Upper lobe of left lung (tissue), 4 donors: ENCODE data around the gene RRP36.

Experiments used
- CTCF ChIP-seq, 6 experiments: fragments of 450-650 bp in 4 of 6; fragments of 200-600 bp in 2 of 6; sonication (generic) in 2 of 6; IDR thresholded peaks; one replicate each; pipeline ENCODE4 v1.5.1; 2016 to 2019; ENCODE audit warnings: antibody characterized with exemption in 6 of 6
- EP300 ChIP-seq, 4 donors: sonication (generic); formaldehyde crosslinking; IDR thresholded peaks; one replicate each; pipeline ENCODE4 v1.5.1; 2017; ENCODE audit warnings: antibody characterized with exemption in 4 of 4, control low read depth in 2 of 4
- POLR2A ChIP-seq, 4 donors: fragments of 450-650 bp; IDR thresholded peaks; one replicate each; pipeline ENCODE4 v1.5.1; 2016 to 2017; ENCODE audit warnings: antibody characterized with exemption in 4 of 4, mild to moderate bottlenecking in 2 of 4
- POLR2AphosphoS5 ChIP-seq, 2 donors: sonication (generic); formaldehyde crosslinking; IDR thresholded peaks; one replicate each; pipeline ENCODE4 v1.5.1; 2017; ENCODE audit warnings: antibody characterized with exemption in 2 of 2

GRCh38 chr6:43037197-43037596 lies 15.8 kb downstream of the RRP36 start:
- no peak for TF ChIP-seq POLR2A (IDR thresholded peaks at IDR 0.05)
- no peak for TF ChIP-seq CTCF (IDR thresholded peaks at IDR 0.05)
- TF ChIP-seq POLR2AphosphoS5 (IDR thresholded peaks at IDR 0.05): no peak
- no peak for TF ChIP-seq EP300 (IDR thresholded peaks at IDR 0.05)
